Stimulated activated CD8-positive, alpha-beta memory T cell treated with anti-CD3 and anti-CD28 coated beads, Interleukin-15, amount 100 ng/mL, for 4 hours (primary cell): ENCODE results near the gene SEMA5B.

ENCODE experiments used
- DNase-seq, 2 donors: peaks; one replicate each; pipeline ENCODE4 v3.0.0-alpha.2; 2020; ENCODE audit warnings: low read depth in 2 of 2

The SEMA5B gene

GRCh38 chr3:122992676-122993075 is 34.9 kb downstream of the SEMA5B start:
- no peak for DNase-seq

GRCh38 chr3:122992133-122992532 is 35.4 kb downstream of the SEMA5B start:
- DNase-seq, result no peak

- no peak for DNase-seq
Observed at GRCh38 chr3:122991236-122991985, 36.2 kb downstream of the SEMA5B start.

- DNase-seq, result no peak
Observed at GRCh38 chr3:122989856-122990575, 37.5 kb downstream of the SEMA5B start.

GRCh38 chr3:122988508-122988907 is 39.1 kb downstream of the SEMA5B start:
- DNase-seq, result no peak

GRCh38 chr3:122987736-122988319 is 39.7 kb downstream of the SEMA5B start:
- no peak for DNase-seq

GRCh38 chr3:122987231-122987630 is 40.3 kb downstream of the SEMA5B start:
- DNase-seq, result no peak

GRCh38 chr3:122986693-122987179 is 40.8 kb downstream of the SEMA5B start:
- no peak for DNase-seq

GRCh38 chr3:122985539-122985938 is 42.0 kb downstream of the SEMA5B start:
- DNase-seq, result no peak

- no peak for DNase-seq
Observed at GRCh38 chr3:122984650-122985049, 42.9 kb downstream of the SEMA5B start.

- no peak for DNase-seq
Observed at GRCh38 chr3:122984007-122984406, 43.6 kb downstream of the SEMA5B start.

- no peak for DNase-seq
Observed at GRCh38 chr3:122982216-122983185, 45.1 kb downstream of the SEMA5B start.

- DNase-seq, result no peak
Observed at GRCh38 chr3:122979211-122979610, 48.4 kb downstream of the SEMA5B start.

- DNase-seq, result no peak
Observed at GRCh38 chr3:122978569-122978968, 49.0 kb downstream of the SEMA5B start.

- no peak for DNase-seq
Observed at GRCh38 chr3:122977746-122978466, 49.7 kb downstream of the SEMA5B start.

GRCh38 chr3:122975924-122976293 is 51.7 kb downstream of the SEMA5B start:
- no peak for DNase-seq

GRCh38 chr3:122975163-122975923 is 52.2 kb downstream of the SEMA5B start:
- DNase-seq, result no peak

- no peak for DNase-seq
Observed at GRCh38 chr3:122974764-122975162, 52.8 kb downstream of the SEMA5B start.

GRCh38 chr3:122973893-122974615 is 53.5 kb downstream of the SEMA5B start:
- DNase-seq, result no peak

GRCh38 chr3:122972141-122972540 is 55.4 kb downstream of the SEMA5B start:
- DNase-seq, result no peak
